NB4 (cell line): ENCODE measurements around the gene FBXO21.

Experiments used
- MAX ChIP-seq: IDR thresholded peaks from 2 replicates; pipeline ENCODE4 v1.6.1; 2011; ENCODE audit warnings: low read depth, low read length
- MYC ChIP-seq: IDR thresholded peaks from 2 replicates; pipeline ENCODE4 v1.6.1; 2011; ENCODE audit warnings: low read depth, low read length
- POLR2A ChIP-seq: IDR thresholded peaks from 2 replicates; pipeline ENCODE4 v1.6.1; 2011; ENCODE audit warnings: mild to moderate bottlenecking; ENCODE audit not compliant: insufficient read length; ENCODE audit errors: extremely low read depth
- TF ChIP-seq, protein P1 (sequence below): IDR thresholded peaks from one replicate; pipeline ENCODE4 v1.5.1; 2012; ENCODE audit warnings: low read depth, low read length

GRCh38 chr12:117167769-117168168 is 22.5 kb downstream of the FBXO21 start:
- TF ChIP-seq, protein P1, sequence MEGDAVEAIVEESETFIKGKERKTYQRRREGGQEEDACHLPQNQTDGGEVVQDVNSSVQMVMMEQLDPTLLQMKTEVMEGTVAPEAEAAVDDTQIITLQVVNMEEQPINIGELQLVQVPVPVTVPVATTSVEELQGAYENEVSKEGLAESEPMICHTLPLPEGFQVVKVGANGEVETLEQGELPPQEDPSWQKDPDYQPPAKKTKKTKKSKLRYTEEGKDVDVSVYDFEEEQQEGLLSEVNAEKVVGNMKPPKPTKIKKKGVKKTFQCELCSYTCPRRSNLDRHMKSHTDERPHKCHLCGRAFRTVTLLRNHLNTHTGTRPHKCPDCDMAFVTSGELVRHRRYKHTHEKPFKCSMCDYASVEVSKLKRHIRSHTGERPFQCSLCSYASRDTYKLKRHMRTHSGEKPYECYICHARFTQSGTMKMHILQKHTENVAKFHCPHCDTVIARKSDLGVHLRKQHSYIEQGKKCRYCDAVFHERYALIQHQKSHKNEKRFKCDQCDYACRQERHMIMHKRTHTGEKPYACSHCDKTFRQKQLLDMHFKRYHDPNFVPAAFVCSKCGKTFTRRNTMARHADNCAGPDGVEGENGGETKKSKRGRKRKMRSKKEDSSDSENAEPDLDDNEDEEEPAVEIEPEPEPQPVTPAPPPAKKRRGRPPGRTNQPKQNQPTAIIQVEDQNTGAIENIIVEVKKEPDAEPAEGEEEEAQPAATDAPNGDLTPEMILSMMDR = no peak
- TF ChIP-seq POLR2A (no peak), MYC (no peak), MAX (no peak)
